Measurements from ENCODE around the gene CD226. TPM values are rescaled to one million over a fixed set of nuclear protein-coding genes. Genes with fewer than 3 reads are reported as not detected.
"Not testable (repeated sequence)": the region's sequence is repeated elsewhere in the genome, so short reads cannot be mapped to it uniquely, and the experiment has no call there.

Gene CD226
- total RNA-seq, 1 experiment from 2014 or later: not detected

DNA sequence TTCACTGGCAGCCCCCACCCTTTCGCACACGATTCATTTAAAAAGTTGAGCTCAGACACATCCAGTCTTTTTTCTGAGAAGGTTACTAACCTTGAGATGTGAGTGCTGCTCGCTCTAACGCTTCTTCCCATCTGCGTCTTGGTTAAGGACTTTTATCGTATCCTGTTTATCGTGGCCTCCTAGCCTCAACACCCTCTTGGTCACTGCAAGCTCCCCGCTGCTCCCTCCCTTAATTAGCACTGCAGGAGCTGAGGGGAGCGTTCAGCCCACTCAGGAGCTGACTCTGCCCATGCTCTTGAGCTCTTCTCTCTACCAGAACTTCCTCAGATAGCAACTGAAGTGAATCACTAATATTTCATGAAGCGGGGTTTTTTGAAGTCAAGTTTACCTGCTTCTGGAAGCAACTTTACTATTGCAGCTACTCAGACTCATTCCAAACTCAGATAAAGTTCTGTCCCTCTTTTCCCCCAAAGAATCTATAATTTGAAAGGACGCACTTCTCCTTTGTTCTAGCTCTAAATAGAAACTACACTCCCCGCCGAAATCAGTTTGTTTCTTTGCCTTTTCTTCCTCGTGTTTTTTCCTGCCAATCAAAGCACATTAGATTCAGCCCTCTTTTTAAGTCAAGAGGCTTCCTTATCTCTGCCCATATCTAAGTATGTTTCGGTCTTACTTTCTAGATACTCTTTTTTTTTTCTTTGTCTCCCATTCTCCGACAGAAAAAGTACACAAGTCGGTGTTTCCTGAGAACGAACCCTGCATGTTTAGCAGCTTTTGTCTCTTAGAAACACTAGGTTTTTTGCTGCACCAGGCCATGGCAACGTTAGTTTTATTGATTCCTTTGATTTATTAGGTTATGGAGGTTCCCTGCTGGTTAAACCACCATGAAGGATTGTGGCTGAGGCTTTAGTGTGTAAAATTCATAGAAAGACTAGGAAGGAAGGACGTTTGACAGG is 9.3 kb upstream of the CD226 start:
- DNase-seq (ENCODE audit: low spot score): no peak

DNA sequence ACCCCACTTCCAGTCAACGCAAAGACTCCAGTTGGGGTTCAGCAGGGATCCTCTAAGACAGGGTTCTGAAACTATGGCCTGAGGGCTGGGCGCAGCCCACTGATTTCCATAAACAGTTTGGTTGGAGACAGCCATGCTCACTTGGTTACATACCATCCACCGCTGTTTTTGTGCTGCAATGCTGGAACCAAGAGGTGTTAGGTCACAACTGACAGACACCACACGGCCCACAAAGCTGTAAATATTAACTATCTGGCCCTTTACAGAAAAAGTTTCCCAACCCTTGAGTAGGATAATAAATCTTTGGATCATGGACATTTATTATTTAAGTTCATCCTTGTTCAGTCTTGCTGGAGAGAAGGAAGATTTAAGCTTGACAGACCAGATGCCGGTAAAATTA is 8.4 kb upstream of the CD226 start:
- DNase-seq (ENCODE audit: low spot score): no peak

DNA sequence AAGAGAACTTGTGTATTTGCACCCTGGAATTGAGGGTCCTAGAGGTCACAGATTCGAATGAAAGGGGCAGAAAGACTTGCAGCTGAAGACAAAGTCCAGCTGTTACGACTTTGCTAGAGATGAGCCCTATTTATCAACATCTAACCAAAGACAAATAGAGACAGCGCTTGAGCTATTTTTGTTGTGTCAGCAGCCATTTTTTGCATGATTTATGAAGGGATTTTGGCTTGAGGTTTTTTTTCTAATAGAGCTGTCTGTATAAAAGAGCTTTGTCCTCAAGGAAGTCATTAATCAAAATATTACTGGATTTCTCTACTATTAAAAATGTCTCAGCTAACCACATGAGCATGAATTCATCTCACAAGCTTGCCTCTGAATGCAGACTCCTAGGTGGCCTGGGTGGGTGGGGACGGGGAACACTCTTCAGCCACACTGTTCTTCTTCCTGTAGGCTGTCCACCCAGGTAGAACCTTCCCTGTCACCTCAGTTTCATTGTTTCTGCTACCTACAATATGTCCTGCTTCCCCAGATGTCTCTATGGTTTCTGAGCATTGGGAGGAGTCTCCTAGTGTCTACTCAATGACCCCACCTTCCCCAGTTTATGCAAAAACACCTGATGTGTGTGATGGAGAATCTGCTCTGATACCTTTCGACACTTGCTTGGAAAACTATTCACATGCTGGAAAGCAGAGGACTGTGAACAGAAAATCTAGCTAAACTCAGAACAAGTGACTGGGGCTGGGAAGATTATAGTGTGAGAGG is 7.2 kb upstream of the CD226 start:
- DNase-seq (ENCODE audit: low spot score): no peak

DNA sequence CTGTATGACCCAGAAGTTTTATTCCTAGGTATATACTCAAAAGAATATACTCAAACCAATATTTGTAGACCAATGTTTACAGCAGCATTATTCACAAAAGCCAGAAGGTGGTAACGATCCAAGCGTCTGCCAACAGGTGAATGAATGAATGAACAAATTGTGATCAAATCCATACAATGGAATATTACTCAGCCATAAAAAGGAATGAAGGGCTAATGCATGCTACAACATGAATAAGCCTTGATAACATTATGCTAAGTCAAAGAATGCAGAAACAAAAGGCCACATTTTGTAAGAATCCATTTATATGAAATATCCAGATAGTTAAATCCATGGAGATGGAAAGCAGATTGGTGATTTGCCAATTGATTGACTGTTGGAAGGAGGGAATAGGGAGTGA is 5.5 kb upstream of the CD226 start:
- no peak for DNase-seq (ENCODE audit: low spot score)

DNA sequence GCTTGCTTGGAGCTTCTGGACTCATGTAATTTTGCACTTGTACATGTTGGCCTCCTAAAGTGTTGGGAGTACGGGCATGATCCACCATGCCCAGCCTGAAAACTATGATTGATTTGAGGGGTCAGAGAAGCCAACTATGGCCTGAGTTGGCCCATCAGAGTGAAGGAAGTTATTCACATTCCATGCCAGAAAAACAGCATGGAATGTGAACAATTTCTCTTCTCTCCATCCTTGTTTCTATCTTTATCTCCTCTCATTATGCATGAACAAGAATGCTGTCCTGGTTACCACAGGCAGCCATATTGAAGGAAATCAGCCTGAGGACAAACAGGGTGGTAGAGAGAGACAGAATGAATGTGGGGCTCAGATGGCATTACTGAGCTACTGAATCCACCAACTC is 3.5 kb upstream of the CD226 start:
- DNase-seq (ENCODE audit: low spot score): no peak

DNA sequence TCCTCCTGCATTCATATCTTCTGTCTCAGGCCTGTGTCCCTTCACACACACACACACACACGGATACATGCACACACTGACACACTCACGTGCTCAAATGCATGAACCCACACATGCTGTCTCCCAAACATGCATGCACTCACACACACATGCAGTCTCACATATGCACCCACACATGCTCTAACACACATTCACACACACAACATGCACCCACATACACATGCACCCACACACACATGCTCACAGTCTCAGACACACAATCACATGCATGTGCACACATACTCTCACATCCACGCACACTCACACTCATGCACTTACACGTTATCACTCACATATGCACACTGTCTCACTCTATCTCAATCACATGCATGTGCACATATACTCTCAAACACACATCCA is 1.9 kb upstream of the CD226 start:
- DNase-seq (ENCODE audit: low spot score): no peak

DNA sequence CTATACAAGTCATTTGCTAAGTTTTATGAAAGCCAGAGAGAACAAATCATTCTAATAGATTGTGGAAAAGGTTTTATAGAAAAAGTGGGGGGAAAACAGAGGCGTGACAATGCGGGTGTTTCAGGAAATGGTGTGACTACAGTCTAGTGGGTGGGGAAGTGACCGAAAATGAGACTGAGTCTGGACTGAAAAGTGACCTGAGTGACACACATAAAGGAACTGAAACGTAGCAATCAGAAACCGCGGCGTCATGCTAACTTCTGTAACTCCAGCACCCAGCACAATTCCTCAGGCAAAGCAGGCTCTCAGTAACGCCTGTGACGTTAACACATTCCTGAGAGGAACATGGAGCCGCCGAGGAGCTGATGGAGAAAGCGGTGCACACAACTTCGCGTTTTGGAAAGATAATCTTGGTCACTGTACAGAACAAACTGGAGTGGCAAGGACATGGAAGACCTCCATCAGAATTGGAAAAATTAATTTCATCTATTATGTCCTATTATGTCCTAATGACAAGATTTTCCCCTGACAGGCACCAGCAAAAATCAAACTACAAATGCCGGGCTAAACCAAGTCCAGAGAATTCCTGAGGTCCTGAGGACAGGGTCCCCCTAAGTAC is 1.4 kb upstream of the CD226 start:
- DNase-seq (ENCODE audit: low spot score): no peak

DNA sequence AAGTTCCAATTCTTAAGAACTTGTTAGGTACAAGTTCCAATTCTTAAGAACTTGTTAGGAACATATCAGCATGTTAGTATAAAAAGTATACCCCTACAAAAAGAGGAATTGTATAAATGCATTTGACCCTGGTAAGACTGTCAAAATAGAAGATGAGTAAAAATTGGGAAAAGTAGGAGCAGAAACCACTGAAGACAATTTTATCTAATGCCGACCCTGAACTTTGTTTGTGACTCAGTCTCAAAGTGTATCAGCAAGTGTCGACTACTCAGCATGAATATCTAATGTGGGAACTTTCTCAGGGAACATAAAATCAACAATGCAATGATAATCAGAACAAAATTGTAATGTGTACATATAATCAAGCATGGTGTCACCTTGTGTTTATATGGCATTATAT is 583 bp upstream of the CD226 start:
- no peak for DNase-seq (ENCODE audit: low spot score)

DNA sequence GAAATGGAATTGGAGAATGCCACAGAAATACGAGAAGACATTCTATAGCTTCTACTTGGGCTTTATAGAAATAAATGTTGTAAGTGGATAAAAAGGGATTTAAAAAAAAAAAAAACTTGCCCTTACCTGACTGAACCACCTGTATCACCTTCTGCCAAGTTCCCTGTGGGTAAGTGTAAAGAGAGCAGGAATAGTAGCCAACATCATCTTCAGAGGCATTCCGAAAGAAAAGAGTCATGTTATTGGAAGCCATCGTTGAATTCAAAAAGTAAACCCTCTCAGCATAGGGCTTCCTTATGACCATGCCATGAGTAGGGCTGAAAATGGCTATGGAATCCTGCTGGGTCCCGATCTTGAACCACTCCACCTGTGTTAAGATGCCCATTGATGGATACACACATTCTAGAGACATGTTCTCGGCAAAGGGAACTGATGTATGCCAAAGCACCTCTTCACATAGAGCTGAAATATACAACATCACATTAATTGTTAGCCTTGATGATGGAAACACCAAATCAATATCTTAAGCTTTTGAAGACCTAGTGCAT is 991 bp downstream of the CD226 start:
- no peak for DNase-seq (ENCODE audit: low spot score)

DNA sequence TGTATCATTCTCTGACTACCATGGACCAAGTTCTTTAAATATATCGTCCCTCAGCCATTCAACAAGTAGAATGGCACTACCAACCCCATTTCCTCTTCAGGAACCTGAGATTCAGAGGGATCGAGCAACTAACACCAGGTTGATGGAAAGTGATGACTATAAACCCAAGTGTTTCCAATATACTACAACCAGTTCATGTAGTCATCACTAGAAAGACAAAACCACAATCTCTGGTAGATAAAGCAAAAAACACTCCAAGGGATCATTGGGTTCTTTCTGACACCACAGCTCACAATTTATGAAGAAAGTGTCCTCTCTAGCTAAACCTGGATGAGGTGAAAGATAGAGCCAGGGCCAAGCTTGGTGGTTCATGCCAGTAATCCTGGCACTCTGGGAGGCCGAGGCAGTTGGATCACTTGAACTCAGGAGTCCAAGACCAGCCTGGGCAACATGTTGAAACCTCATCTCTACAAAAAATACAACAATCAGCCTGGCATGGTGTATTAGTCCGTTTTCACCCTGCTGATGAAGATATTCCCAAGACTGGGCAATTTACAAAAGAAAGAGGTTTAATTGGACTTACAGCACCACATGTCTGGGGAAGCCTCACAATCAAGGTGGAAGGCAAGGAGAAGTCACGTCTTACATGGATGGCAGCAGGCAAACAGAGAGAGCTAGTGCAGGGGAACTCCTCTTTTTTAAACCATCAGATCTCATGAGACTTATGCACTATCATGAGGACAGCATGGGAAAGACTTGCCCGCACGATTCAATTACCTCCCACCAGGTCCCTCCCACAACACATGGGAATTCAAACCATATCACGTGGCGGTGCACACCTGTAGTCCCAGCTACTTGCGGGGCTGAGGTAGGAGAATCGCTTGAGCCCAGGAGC is 2.2 kb downstream of the CD226 start:
- DNase-seq (ENCODE audit: low spot score): no peak

DNA sequence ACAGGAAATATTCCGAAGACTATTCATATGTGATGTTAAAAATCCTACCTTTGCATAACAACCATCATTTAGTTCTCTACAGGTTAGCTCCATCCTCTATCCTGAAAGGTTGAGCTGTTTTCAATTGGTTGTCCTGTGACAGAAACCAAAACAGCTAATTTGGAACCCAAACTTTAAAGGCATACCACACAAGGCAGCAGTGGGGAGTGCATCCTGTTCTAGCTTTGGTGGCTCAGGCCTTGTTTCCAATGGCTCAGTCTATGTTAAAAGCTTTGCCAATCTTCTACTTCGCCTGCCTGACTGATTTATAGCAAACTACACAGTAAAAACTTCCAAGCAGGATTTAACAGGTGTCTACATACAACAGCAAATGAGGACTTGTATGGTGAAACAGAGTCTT is 3.2 kb downstream of the CD226 start:
- no peak for DNase-seq (ENCODE audit: low spot score)

DNA sequence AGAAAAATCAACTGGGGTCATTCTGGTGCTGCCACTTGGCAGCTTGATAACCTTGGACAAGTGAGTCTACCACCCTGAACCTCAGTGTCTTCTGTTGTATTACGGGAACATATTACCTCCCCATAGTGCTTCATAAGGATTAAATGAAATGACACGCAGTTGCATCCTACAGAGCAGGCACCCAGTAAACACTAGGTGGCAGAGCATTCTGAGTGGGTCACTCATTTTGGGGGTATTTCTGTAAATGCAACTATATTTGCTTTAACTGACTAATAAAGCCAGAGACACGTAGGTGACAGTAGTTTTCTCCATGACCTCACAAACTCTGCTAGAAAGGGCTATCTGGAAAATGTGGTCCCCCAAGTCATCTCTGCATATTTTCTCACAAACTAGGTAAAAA is 4.7 kb downstream of the CD226 start:
- DNase-seq (ENCODE audit: low spot score): peak; percentile 7

DNA sequence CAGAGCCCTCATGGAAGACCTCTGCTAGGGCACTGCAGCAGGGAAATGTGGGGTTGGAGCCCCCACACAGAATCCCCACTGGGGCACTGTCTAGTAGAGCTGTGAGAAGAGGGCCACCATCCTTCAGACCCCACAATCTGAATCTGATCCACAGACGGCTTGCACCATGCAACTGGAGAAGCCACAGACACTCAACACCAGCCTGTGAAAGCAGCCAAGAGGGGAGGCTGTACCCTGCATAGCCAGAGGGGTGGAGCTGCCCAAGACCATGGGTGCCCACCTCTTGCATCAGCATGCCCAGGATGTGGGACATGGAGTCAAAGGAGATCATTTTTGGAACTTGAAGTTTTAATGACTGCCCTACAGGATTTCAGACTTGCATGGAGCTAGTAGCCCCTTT is 6.5 kb downstream of the CD226 start:
- DNase-seq (ENCODE audit: low spot score): no peak

DNA sequence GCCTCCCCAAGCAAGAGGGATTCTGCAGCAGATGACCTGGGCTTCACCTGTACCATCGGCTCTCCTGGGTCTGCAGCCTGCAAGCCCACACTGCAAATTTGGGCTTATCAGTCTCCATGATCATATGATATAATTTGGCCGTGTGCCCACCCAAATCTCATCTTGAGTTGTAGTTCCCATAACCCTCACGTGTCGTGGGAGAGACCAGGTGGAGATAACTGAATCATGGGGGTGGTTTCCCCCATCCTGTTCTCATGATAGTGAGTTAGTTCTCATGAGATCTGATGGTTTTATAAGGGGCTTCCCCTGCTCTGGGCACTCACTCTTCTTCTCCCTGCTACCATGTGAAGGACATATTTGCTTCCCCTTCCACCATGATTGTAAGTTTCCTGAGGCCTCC is 7.9 kb downstream of the CD226 start:
- not testable (repeated sequence) for DNase-seq (ENCODE audit: low spot score)

DNA sequence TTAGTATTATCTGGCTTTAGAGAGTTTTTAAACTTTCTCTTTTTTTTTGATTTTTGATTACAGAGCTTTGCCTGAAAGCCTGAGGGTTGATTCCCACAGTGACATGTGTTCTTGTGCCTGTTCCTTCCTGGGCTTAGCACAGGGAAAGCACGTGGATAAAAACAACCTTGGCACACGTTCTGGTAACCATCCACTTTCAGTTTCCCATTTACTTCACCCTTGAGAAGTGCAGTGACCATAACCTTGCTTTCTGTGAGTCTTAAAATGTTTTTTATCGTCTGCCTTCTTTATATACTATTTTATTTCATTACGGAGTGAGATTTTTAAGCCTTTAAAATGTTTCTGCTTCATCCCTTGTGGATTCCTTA is 11.5 kb downstream of the CD226 start:
- no peak for DNase-seq (ENCODE audit: low spot score)

DNA sequence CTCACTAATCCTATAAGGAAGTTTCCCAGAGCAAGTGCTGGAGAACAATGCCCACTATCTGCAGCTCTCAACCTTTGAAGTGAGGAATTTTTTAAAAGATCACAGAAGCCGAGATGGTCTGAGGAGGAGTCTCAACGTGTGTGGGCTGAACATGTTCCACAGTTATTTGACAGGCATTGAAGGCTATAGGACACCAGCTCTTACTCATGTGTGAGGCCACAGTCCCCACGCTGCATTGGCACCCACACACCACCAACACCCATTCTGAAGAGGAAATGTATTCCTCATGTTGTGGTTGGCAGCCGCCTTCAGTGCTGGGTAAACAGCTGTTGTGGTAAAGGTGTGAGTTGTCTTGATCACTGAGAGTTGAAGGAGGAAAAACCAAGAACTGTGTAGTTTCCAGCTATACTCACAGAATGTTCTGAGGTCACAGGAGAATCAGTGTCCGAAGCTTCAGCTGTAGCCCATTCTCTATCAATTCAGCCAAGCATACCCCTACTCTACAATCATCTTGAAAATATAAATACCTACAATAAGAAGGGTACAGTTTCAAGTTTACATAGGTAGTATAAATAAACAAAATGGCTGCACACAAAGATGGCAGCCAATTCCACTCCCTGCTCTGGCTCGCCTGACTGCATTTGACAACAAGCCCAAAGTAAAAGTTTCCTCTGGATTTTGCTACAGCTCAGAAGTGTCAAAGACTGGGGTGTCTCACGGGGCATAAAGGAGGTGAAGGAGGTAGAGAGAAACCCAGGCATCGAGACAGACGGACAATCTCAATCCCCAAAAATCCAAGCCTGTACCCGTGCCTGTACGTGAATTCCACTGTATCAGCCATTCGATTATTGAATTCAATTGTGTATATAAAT is 12.1 kb downstream of the CD226 start:
- DNase-seq (ENCODE audit: low spot score): peak; percentile 5

DNA sequence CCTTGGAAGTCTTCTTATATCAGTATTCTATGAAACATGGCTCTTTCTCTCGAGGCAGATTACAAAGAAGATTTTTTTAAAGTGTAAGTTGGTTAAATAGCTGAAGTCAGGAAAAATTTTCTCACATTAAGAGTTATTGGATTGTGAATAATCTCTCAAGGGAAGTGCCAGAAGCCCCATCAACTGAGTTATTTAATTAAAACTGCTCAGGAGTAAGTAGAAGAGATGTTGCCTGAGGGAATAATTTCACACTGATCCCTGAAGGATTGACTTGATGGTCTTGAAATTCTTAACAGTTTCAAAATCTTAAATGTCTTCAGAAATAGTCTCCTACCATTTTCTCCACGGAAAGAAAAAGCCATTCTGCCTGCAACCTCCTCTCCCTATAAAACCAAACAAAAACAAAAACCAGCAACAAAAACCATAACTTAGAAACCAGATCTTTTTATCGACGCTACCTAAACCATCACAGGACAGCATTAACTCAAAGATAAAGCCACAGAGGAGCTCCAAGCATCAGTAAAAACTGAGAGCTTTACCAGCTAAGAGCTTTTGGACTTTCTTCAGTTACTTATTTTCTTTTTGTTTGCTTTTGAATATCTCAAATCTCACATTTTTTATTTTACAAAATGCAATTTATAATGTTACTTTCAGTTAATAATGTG is 12.9 kb downstream of the CD226 start:
- DNase-seq (ENCODE audit: low spot score): no peak

DNA sequence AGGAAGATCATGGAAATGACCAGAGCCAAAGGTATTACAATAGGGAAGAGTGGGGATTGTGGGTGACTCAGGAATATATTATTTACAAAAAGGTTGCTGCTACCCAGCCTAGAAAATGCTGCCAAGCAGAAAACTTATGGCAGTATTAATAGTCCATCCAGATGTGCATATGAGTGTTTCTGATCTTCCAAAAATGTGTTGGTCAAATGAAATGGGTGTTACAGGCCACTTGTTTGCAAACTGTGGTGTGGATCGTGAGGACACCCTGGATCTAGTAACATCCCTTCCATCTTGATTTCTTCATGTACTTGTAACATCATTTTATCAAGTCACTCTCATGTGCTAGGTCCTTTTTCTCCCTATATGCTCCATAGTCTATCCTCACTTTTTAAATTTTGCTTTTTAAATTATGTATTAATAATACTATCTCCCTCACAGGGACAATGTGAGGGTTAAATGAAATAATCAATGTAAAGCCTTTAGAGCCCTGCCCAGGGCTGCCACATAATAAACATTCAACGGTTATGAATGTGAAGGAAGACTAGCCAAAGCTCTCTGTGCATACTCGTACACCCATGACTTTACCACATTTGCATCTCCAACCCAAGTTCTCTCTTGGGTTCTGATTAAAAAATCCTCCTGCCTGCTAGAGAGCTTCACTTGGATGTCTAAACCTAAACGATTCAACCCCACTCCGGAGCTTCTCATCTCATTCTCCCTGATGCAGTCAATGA is 18.5 kb downstream of the CD226 start:
- DNase-seq (ENCODE audit: low spot score): no peak

DNA sequence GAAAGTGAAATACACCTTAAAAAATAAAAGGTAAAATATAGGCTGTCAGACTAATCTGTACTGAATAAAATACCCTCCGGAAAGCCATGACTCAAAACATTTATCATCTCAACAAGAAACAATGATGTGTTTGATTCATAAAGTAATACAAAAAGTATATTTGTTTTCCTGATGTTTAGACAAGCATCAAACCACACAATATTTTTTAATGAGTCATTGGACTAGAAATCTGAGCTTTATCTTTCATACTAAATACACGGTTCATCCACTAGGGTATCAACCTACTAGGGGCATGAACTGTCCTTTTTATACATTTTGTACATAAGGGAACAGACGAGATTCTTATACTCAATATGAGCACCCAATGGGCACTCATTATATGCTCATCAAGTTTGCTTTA is 31.3 kb downstream of the CD226 start:
- no peak for DNase-seq (ENCODE audit: low spot score)

Measured in HT-29 (cell line).